CD4-positive, alpha-beta T cell (primary cell): ENCODE data around the gene SETD1B. TPM values are rescaled to one million over a fixed set of nuclear protein-coding genes. Genes with fewer than 3 reads are reported as not detected.

Experiments used
- ATAC-seq: fragments of 200-7000 bp; cut with Tn5 transposase; one replicate; pipeline ENCODE4 v1.10.0; 2022; ENCODE audit warnings: mild to moderate bottlenecking; ENCODE audit not compliant: poor library complexity
- CTCF ChIA-PET: fragments of 350-600 bp; sonication (Branson Sonifier 250); formaldehyde crosslinking; loops from one replicate; lab custom pipeline; 2021; ENCODE audit warnings: antibody characterized with exemption, inconsistent platforms; lab: Charles Lee
- POLR2A ChIA-PET: fragments of 350-600 bp; sonication (Branson Sonifier 250); formaldehyde crosslinking; loops from one replicate; lab custom pipeline; 2021; ENCODE audit warnings: antibody characterized with exemption, inconsistent platforms; lab: Charles Lee
- DNase-seq, 14 experiments: peaks; one replicate each; pipeline ENCODE4 v3.0.0-alpha.2; 2013 to 2020; ENCODE audit warnings: mixed read lengths in 2 of 14
- H3K27ac ChIP-seq, 2 donors: one replicate each; pipeline versions ENCODE4 v1.5.1 to v1.7.0; 2013; ENCODE audit warnings: low read length in 2 of 2, low read depth in 1 of 2, mild to moderate bottlenecking in 1 of 2
- H3K27me3 ChIP-seq, 2 experiments: 1 replicate in 1 of 2; 2 replicates in 1 of 2; pipeline versions ENCODE4 v1.6.1 to v1.7.0; 2013; ENCODE audit warnings: low read length in 2 of 2, control low read depth in 1 of 2, mild to moderate bottlenecking in 1 of 2, moderate library complexity in 1 of 2; ENCODE audit not compliant: insufficient read depth in 2 of 2, control insufficient read depth in 1 of 2
- H3K36me3 ChIP-seq: one replicate; pipeline ENCODE4 v1.6.1; 2013; ENCODE audit warnings: low read length, control low read depth; ENCODE audit not compliant: insufficient read depth
- H3K4me1 ChIP-seq: one replicate; pipeline ENCODE4 v1.6.1; 2013; ENCODE audit warnings: low read length, control low read depth; ENCODE audit not compliant: insufficient read depth
- H3K4me3 ChIP-seq: one replicate; pipeline ENCODE4 v1.5.1; 2013; ENCODE audit warnings: mild to moderate bottlenecking, low read length, moderate library complexity
- H3K9me3 ChIP-seq, 2 experiments: 1 replicate in 1 of 2; 2 replicates in 1 of 2; pipeline versions ENCODE4 v1.6.1 to v1.7.0; 2013; ENCODE audit warnings: low read length in 2 of 2, mild to moderate bottlenecking in 2 of 2, control low read depth in 1 of 2, moderate library complexity in 1 of 2; ENCODE audit not compliant: control insufficient read depth in 1 of 2, insufficient read depth in 1 of 2
- H3K27ac Mint-ChIP-seq: one replicate; pipeline ENCODE4 v1.8.0; 2020; ENCODE audit warnings: mixed read lengths
- H3K27me3 Mint-ChIP-seq: one replicate; pipeline ENCODE4 v1.8.0; 2021; ENCODE audit warnings: mixed read lengths
- H3K36me3 Mint-ChIP-seq: one replicate; pipeline ENCODE4 v1.8.0; 2021; ENCODE audit warnings: low read depth, mixed read lengths
- H3K4me1 Mint-ChIP-seq: one replicate; pipeline ENCODE4 v1.8.0; 2021; ENCODE audit warnings: low read depth, mixed read lengths
- H3K4me3 Mint-ChIP-seq: one replicate; pipeline ENCODE4 v1.8.0; 2020; ENCODE audit warnings: mild to moderate bottlenecking, mixed read lengths
- H3K9me3 Mint-ChIP-seq: one replicate; pipeline ENCODE4 v1.8.0; 2020; ENCODE audit warnings: mixed read lengths
- CTCF ChIP-seq: fragments of 200-600 bp; IDR thresholded peaks from one replicate; pipeline ENCODE4 v1.8.0; 2022; ENCODE audit warnings: antibody characterized with exemption, mild to moderate bottlenecking
- intact Hi-C, 2 experiments: fragments of 100-400 bp; cut with DNase I in 1 of 2; cut with micrococcal nuclease in 1 of 2; formaldehyde crosslinking; loops; one replicate each; pipeline versions ENCODE4 v1.15.1 to v1.9.0; 2023 to 2025; cut with DNase I, micrococcal nuclease
- total RNA-seq, 174 experiments: library from RNA in 2 of 174; stranded (reverse) in 2 of 174; gene quantifications; one replicate each; pipeline ENCODE4 v1.2.3 and lab custom pipeline; 2021 to 2026

The SETD1B gene
- total RNA-seq, 2 experiments from 2014 or later: 146 to 151 TPM

- no peak overlapping the region for H3K27ac Mint-ChIP-seq
- Histone ChIP-seq H3K27me3 (no peaks in the 10 kb centered on the region), H3K4me3 (no peak overlapping the region), H3K27ac (no peak overlapping the region), H3K4me1 (no peaks in the 10 kb centered on the region), H3K36me3 (peaks cover 64% of the 10 kb centered on the region), H3K9me3 (no peaks in the 10 kb centered on the region)
- ATAC-seq: no peak
- no peak overlapping the region for H3K4me3 Mint-ChIP-seq
- intact Hi-C loops: no loop called here
- H3K36me3 Mint-ChIP-seq: peaks cover 72% of the 10 kb centered on the region
- POLR2A ChIA-PET: no interaction called here
- H3K27me3 Mint-ChIP-seq: no peaks in the 10 kb centered on the region
- no peak for DNase-seq
- no peaks in the 10 kb centered on the region for H3K4me1 Mint-ChIP-seq
- no peak for TF ChIP-seq CTCF
- H3K9me3 Mint-ChIP-seq: no peaks in the 10 kb centered on the region
- CTCF ChIA-PET: interaction anchor here (2.5 kb wide), 1 partner anchor 8 kb away, joined by 9 read pairs; no protein-coding TSS in a partner anchor
These were observed 26.3 kb downstream of the SETD1B start for GRCh38 chr12:121830134-121830533.

- ChIA-PET CTCF (no interaction called here), POLR2A (no interaction called here)
- Histone ChIP-seq H3K4me3 (no peak overlapping the region), H3K27ac (no peak overlapping the region), H3K9me3 (no peaks in the 10 kb centered on the region), H3K36me3 (peaks cover 60% of the 10 kb centered on the region), H3K4me1 (no peaks in the 10 kb centered on the region), H3K27me3 (no peaks in the 10 kb centered on the region)
- Mint-ChIP-seq H3K9me3 (no peaks in the 10 kb centered on the region), H3K4me1 (no peaks in the 10 kb centered on the region), H3K4me3 (no peak overlapping the region), H3K27ac (no peak overlapping the region), H3K36me3 (peaks cover 66% of the 10 kb centered on the region), H3K27me3 (no peaks in the 10 kb centered on the region)
- ATAC-seq: no peak
- no peak for DNase-seq
- intact Hi-C loops: no loop called here
- no peak for TF ChIP-seq CTCF
These were observed 26.9 kb downstream of the SETD1B start for GRCh38 chr12:121830588-121831265.

GRCh38 chr12:121831571-121832245, 27.9 kb downstream of the SETD1B start:
- no peak for DNase-seq
- Mint-ChIP-seq H3K9me3 (no peaks in the 10 kb centered on the region), H3K4me1 (no peaks in the 10 kb centered on the region), H3K27me3 (no peaks in the 10 kb centered on the region), H3K36me3 (peaks cover 56% of the 10 kb centered on the region), H3K27ac (no peak overlapping the region), H3K4me3 (no peak overlapping the region)
- Histone ChIP-seq H3K36me3 (peaks cover 50% of the 10 kb centered on the region), H3K27me3 (no peaks in the 10 kb centered on the region), H3K9me3 (no peaks in the 10 kb centered on the region), H3K4me3 (no peak overlapping the region), H3K4me1 (no peaks in the 10 kb centered on the region), H3K27ac (no peak overlapping the region)
- no peak for TF ChIP-seq CTCF
- ChIA-PET CTCF (interaction anchor here (0.6 to 2.7 kb wide), 2 partner anchors 37 to 259 kb away, joined by 3 to 10 read pairs; no protein-coding TSS in a partner anchor), POLR2A (no interaction called here)
- intact Hi-C loops: no loop called here
- no peak for ATAC-seq
